ENCODE measurements around the gene MS4A1. TPM values are rescaled to one million over a fixed set of nuclear protein-coding genes. Genes with fewer than 3 reads are reported as not detected.

Gene MS4A1
- total RNA-seq, 1 experiment from 2014 or later: 0.25 TPM

- CTCF ChIA-PET: no interaction called here
These were observed 33.0 kb upstream of the MS4A1 start for GRCh38 chr11:60422609-60423008.

More at GRCh38 chr11:60422609-60423008, 33.0 kb upstream of the MS4A1 start:
- no peak for TF ChIP-seq EZH2phosphoT487 (IDR thresholded peaks at IDR 0.05; ENCODE audit: borderline replicate concordance)
- TF ChIP-seq CTCF (IDR thresholded peaks at IDR 0.05 in 2 of 3, conservative IDR thresholded peaks at IDR 0.05 in 1 of 3; ENCODE audit: borderline replicate concordance in 1 of 3, insufficient read depth in 1 of 3, low read depth in 2 of 3, low read length in 2 of 3): no peak
- no peak for TF ChIP-seq JUND (IDR thresholded peaks at IDR 0.05)
- no peak for TF ChIP-seq MAX (IDR thresholded peaks at IDR 0.05)
- TF ChIP-seq EZH2 (IDR thresholded peaks at IDR 0.05): no peak
- no peak for TF ChIP-seq ZNF274 (IDR thresholded peaks at IDR 0.05; ENCODE audit: low read depth, low read length)
- no peak for TF ChIP-seq RAD21 (IDR thresholded peaks at IDR 0.05; ENCODE audit: low read depth)
- no peaks in the 10 kb centered on the region for H3K36me3 ChIP-seq (ENCODE audit: control insufficient read depth in 1 of 2, insufficient read depth in 2 of 2, low read length in 2 of 2)
- H3K9me3 ChIP-seq (ENCODE audit: control insufficient read depth in 1 of 2, insufficient read depth in 1 of 2, low read depth in 1 of 2, low read length in 2 of 2): no peaks in the 10 kb centered on the region
- intact Hi-C loops (cut with micrococcal nuclease): no loop called here
- ATAC-seq (no peak), DNase-seq (ENCODE audit: low read depth, low spot score) (no peak)
- no peaks in the 10 kb centered on the region for H3K4me1 ChIP-seq (ENCODE audit: control insufficient read depth in 1 of 2, insufficient read depth in 2 of 2, low read length in 2 of 2)
- H2AFZ ChIP-seq (ENCODE audit: low read depth, low read length, poor library complexity, severe bottlenecking): no peak overlapping the region
- H3K4me2 ChIP-seq (ENCODE audit: low read length): no peak overlapping the region
- no TSS peak for BruUV-seq (replicated peaks)
- H3K9ac ChIP-seq (ENCODE audit: low read length): no peak overlapping the region
- no peak overlapping the region for H3K27ac ChIP-seq (ENCODE audit: low read depth, low read length)
- H3K79me2 ChIP-seq (ENCODE audit: insufficient read depth, low read length): no peaks in the 10 kb centered on the region
- RAD21 ChIA-PET (ENCODE audit: low non-redundant PET in 1 of 2, low total read pairs in 2 of 2, uncharacterized antibody in 2 of 2, unreplicated experiment in 2 of 2): no interaction called here
- no peaks in the 10 kb centered on the region for H3K27me3 ChIP-seq (ENCODE audit: insufficient read depth, low read length)
- POLR2A ChIA-PET: no interaction called here
- no peaks in the 10 kb centered on the region for H4K20me1 ChIP-seq (ENCODE audit: insufficient read depth)
- no peak overlapping the region for H3K4me3 ChIP-seq (replicated peaks in 1 of 2; ENCODE audit: low read depth in 1 of 2, low read length in 2 of 2)
- no peaks in the 10 kb centered on the region for H3K9me2 ChIP-seq (ENCODE audit: insufficient read depth)

Data from HCT116 (cell line).